C1 segment of cervical spinal cord (tissue), 14 donors: Measurements from ENCODE around the gene TIMM44.
"Not testable (repeated sequence)": the region's sequence is repeated elsewhere in the genome, so short reads cannot be mapped to it uniquely, and the experiment has no call there.

ENCODE experiments used
- DNase-seq, 14 donors: peaks; one replicate each; lab custom pipeline; 2025; lab: John Stamatoyannopoulos, UW

Gene TIMM44

DNA sequence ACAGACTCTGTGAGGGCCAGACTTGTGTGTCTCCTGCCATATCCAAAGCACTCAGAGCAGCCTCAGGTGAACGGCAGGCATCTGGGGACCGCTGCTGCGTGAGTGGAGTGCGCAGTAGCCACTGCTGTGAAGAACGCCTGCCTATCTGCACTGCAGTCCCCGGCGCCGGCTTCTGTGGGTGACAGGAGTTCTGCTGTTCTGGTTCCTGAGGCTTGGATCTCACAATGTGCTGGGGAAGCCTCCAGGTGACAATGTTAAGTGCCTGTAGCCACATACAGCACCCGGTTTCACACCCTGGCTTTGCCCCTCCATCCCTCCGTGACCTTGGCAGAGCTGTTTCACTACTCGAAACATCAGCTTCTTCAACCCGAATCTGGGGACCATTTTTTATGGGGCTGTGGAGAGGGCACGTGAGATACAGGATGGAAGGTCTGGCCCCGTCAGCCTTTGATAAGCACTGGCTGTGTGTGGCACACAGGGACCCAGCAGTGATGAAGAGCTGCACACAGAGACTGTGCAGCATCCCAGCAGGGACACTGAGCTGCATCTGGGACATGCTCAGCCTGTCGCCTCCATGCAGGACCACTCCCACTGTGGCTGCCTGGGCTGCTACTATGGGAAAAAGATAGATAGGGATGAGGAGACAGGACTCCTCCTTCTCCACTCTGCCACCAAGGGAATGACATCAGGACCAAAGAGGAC, 33.7 kb upstream of the TIMM44 start:
- DNase-seq, result no peak

DNA sequence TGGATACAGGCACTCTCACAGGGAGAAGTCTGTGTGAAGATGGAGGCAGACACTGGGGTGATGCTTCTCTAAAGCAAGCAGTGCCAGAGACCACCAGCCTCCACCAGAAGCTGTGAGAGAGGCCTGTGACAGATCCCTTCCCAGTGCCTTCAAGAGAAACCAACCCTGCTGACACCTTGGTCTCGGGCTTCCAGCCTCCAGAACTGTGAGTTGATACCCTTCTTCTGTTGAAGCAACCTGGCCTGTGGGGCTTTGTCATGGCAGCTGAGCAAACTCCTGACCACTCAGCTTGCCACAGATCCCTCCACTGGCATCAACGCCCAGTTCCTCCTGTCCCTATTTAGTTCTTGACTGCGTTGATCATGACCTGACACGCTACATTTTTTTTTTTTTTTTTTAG, 33.0 kb upstream of the TIMM44 start:
- no peak for DNase-seq

DNA sequence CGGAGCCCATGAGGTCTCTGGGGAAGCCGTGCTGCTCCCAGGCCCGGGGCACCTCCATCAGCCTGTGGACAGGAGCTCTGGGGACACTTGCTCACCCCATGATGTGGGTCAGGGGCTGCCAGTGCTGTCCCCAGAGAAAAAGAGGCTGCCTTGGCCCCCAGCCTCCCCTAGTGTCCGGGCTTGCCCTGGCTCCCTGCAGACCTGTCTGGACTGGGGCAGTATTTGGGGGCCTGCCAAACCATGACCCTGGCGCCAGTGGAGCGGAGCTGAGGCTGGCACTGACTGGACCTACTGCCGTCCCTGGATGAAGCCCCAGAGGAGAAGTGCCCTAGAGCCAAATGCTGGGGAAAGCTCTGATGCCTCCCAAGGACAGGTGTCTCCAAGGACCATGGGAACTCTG, 31.6 kb upstream of the TIMM44 start:
- peak in 11 of 14 donors; percentile 17 to 94 (median 68) for DNase-seq

DNA sequence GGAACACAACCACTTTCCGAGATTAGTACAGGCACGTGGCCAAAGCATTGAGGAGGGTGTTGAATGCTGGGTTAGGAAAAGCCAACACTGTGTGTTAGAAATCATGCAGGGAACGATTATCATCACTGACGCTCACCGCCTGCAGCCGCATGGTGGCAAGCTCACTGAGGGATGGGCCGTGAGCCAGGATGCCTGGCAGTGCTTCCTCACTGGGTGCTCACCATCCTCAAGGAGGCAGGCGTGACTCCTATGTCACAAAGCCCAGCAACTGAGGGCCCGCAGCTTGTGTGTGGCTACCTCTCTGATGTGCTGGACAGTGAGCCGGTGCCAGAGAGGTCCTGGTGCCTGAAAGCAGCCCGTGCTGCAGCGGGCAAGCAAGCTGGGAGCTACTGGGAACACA, 30.4 kb upstream of the TIMM44 start:
- DNase-seq, result peak in 9 of 14 donors; percentile 13 to 81 (median 23)

DNA sequence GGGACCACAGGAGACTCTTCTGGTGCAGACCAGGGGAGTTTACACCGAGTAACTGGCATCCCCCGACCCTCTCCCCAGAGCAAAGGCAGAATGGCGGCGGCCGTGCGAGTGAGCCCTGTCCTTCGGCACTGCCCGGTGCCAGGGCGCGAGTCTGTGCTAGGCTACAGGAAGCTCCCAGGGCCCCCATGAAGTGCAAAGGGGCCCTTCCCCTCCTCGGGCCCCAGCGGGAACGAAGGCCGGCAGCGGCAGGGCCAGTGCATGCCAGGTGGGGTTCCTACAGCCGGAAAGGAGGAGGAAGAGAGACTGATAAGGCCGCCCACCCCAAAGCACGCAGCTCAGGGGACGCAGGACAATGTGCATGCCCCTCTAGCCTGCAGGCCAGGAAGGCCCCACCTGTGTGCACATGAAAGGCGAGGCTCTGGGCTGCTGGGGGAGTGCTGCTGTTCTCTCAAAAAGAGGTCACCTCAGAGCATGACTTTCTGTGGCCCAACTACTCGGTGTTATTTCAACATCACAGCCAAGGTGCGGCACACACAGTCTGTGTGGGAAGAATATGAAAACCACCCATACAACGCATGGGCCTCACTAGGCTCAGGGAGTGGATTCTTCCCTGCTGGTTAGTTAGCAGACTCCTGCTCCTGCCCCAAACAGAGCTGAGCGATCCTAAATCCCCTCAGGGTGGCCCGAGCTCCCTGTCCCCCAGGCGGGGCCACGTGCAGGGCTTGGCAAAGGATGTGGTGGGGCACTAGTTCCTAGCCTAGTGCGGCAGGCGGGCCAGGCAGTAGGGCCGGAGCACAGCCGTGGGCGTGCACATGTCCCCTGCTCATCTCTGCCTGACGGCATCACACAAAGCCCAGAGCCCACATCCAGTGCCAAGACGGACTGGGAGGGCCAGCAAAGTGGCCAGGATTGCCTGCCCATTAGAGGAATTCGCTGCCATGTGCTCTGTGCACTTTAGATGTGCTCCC, 28.4 kb upstream of the TIMM44 start:
- peak in 4 of 14 donors; percentile 5 to 50 (median 22) for DNase-seq

DNA sequence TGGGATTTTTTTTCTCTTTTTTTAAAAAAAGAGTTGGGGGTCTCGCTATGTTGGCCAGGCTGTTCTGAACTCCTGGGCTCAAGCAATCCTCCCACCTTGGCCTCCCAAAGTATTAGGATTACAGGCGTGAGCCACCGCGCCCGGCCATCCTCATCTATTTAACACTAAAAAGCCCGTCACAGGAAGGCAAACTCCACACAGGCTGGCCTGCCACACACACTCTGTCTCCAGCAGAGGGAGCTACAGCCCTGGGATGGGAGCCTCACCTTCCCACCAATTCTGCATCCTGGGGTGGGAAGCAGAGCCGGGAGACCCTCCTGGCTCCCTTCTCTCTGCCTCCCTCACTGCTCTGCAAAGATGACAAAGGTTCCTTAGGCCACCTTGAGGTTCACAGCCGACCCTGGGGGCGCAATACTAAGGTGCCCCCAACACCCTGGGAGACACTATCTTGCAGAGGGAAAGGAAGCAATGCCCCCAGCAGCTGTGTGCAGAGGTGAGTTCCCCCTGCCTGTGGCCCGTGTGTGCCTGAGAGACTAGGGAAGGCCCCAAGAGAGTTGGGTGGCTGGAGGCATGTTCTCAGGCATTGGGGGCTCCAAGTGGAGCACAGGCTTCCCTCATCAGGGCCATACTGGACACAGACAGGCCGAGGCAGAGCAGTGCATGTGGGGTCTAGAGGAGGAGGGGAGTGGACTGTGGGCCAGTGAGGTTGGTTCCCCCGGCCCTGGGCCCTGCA, 27.4 kb upstream of the TIMM44 start:
- peak in 2 of 14 donors; percentile 3 to 19 for DNase-seq

DNA sequence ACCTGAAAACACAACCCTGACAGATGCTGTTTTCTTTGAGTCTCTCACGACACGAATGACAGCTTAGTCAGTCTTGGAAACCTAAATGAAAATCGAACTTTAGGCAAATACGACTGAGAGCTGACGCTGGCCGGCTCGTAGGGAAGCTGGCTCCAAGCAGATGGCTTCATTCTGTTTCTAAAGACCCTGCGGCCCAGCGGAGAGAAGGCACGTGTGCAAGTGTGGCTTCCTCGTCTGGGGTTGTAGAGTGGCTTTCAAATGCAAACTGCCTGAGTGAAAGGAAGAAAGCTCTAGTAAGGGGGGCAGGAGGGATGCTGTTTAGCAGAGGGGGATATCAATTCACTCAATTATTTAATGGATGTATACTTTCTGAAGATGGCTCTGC, 26.1 kb upstream of the TIMM44 start:
- no peak for DNase-seq

DNA sequence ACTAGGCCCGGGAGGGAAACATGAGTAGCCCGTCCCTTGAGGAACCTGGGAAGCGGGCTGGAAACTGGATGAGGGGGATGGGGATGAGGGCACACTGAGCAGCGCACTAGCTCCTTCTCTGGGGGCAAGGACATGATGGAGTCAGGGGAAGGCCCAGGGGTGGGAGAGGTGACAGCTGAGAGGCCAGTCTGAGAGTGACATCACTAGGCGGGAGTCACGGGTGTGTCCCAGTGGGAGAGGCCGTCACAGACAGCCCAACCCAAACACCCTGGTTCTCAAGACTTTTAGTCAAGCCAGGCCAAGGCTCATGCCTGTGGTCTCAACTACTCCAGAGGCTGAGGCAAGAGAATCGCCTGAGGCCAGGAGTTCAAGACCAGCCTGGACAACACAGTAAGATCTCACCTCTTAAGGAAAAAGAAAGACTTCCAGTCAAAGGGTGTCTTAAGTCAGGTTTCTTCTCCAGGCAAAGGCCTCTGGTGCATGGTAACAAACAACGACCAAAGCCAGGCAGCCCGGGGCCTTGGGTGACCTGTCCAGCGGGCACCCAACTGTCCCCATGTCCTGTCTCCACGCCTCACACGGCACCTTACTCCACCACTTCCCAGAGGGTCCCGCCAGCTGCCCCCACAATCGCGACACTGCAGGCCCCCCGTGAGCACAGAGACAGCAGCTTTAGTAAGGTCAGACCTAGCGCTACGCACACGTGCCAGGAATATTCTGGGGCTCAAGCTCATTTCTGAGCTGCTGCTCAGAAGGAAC, 25.5 kb upstream of the TIMM44 start:
- DNase-seq, result no peak

DNA sequence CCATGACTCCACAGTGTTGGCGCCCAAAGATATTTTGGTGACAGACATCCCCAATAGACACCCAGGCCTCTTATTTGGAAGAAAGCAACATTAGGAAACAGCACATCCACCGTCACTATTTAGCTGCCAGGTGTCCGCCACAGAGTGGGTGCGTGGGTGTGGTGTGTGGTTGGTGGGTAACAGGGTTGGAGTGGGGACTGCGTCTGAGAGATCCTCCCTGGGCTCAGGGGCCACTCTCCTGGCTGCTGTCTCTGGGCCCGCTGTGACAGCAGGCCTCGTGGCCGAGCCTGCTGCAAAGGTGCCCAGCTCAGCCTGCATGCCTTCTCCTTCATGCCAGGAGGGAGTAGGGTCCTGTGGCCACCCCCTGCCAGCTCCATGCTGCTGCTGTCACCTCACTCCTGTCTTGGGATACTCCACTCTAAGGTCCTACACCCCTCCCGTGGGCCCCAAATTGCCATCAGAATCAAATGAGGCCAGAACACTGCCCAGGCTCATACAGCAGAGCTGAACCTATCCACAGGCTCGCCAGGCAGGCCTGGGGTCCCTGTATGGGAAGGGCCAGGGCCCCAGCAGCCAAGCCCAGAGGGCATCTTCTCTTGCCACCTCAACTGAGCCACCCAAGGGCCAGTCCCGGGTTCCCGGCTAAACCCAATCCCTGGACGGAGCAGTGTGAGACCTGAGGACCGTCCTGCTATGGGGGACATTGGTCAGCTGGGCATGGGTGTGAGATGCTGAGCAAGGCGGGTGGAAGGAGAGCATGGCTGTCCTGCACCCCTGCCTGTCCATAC, 24.7 kb upstream of the TIMM44 start:
- no peak for DNase-seq

DNA sequence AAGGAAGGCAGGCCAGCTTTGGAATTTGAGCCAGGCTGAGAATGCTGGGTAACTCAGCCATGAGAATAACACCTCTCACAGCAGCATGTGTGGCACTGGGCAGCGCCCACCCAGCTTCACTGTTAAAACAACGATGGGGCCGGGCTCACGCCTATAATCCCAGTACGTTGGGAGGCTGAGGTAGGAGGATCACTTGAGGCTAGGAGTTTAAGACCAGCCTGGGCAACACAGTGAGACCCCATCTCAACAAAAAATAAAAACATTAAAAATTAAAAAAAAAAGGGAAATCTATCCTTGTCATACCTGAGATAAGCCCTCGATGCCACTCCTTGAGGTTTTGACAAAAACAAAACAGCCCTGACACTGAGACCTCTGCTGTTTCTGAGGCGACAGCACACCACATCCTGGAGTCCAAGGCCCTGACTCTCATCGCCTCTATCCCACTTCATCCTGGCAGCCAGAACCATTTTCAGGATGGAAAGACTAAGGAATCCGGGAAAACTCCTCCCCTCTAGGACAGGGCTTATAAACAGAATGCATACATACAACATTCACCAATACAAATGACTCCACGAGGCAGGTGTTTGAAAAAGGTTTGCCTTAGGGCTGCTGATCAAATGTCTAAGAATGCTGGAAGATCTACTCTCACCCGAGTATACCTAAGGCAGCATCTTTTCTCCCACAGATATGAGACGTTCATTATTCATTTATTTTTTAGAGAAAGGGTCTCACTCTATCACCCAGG, 22.6 kb upstream of the TIMM44 start:
- no peak for DNase-seq

DNA sequence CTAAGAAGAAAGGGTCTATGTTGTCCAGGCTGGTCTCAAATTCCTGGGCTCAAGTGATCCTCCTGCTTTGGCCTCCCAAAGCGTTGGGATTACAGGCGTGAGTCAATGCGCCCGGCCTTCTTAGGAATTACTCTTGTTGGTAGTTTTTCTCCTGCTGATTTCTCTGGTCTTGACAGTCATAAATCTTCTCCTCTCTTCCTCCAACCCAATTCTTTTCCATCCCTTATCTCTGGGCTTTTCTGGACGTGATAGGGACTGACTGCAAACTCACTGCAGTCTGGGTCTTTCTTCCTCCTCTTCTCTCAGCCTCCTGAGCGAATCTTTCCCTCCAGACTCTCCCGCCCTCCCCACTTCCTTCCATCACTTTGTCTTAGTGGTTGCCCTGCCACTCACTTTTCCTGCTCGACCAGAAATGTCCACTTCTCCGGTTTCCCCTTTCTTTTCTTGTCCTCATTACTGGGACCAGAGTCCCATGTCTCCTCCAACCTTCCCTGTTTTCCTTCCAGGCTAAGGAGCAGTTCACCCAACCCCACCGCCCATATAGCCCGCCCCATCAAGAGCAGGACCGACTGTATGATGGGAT, 21.9 kb upstream of the TIMM44 start:
- no peak for DNase-seq

DNA sequence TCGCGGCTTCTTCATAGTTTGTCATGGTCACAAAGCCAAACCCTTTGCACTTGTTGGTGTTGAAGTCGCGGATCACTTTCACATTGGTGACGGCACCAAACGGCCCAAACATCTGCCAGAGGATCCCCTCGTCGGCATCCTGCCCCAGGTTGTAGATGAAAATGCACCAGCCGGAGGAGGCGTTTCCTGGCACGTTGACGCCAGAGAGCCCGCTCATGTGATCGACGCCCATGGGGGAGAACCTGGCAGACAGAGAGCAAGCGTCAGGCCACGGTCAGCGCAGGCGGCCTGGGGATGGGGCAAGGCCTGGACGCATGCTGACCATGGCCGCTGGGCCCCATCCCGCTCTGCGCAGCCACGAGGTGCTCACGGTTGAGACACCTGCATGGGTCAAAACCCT, 20.1 kb upstream of the TIMM44 start:
- DNase-seq, result no peak

DNA sequence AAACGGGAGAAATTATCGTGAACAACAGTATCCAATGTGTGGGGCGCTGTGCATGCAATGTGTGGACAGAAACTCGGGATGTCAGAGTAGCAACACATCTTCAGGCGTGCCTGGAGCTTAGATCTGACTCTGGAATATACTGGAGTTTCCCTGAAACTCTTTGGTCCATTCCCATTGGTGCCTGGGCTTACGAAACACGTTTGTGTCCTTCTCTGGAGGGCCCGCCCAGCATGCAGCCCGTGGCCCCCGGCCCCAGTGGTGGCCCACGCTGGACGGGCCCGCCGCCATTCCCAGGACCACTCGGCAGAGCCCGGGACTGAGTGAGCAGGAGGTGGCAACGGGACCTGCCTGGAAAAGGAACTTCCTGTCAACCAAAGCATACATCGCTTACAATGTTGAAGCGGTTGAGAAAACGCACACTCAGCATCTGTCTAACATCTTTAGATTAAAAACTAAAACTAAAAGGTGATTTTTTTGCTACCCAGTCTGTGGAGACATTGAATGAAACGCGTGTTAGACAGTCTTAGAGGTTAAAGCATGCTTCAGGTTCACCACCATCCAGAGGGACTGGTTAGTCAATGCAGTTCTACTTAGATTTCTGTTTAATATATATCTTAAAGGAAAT, 19.3 kb upstream of the TIMM44 start:
- DNase-seq, result no peak

DNA sequence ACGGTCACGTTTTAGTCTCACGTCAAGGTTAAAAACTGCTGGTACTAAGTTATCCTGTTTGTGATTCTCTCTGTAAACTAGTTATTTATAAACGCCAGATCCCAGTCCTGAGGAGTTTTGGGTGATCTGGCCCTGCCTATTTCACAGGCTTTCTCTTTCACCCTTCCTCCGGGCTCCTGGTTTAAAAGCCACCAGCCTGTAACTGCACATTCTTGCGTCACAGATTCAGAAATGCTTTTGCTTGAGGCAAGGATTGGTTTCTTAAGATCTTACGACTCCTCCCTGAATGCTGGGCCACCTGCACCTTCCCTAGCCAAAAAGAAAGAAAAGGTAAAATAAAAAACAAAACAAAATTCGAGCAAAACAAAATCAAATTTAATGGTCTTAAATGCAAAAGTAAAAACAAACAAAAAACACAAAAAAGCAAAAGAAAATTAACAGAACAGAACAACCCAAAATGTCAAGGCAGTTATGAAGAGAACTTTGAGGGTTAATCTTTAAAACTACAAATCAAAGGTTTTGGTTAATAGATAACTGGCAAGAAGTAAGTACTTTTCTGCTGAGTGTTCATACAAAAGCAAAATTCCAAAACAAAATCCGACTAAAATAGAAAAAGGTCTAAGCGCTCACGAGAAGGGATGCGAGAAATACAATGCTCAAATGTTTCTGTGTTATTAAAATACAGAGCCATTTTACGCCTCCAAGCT, 18.6 kb upstream of the TIMM44 start:
- no peak for DNase-seq

DNA sequence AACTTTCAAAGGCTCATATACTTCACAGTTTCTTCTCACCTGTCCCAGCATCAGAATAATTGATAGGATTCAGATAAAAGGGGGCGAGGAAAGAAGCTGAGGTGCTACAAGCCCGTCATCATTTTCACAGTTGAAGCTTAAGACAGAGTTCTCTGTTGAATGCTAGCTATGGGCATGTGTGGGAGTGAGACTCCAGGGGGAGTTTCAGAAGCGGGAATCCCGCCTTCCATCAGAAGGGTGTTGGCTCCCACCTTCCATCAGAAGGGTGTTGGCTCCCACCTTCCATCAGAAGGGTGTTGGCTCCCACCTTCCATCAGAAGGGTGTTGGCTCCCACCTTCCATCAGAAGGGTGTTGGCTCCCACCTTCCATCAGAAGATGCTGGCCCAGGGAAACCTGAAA, 17.6 kb upstream of the TIMM44 start:
- DNase-seq, result not testable (repeated sequence)

DNA sequence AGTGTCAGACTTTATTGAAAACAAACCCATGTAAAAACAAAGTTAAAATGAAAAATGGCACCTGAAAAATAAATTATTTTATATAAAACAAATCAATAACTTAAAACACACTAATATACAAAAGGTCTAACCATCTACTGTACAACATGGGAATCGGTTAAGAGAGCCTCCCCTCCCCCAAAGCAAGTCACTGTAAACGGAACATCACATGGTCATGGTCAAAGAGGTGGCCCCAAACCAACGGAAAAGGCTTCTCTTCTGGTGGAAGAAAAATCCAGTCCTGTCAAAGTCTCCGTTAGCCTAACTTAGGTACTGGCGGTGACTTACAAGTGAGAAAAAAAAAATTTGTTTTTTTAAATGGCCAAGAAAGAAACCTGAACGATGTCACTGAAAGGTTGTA, 15.7 kb upstream of the TIMM44 start:
- no peak for DNase-seq

DNA sequence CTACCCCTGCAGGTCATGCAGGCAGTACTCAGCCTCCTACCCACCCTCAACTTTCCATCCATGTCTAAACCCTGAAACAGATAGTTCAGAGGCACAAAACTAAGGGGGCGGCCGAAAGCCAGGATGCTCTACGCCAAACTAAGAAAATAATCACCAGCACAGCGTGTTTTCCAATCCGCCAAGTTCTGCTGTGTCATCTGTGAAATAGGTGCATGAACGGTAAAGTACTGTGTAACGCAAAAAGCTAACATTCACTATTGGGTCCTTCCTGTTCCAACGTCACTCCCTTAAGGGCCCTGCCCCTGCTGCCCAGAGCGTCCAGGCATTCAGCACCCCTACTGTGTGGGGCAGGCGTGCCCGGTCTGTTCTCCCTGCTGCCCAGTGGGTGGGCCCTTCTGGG, 12.2 kb upstream of the TIMM44 start:
- DNase-seq, result no peak

DNA sequence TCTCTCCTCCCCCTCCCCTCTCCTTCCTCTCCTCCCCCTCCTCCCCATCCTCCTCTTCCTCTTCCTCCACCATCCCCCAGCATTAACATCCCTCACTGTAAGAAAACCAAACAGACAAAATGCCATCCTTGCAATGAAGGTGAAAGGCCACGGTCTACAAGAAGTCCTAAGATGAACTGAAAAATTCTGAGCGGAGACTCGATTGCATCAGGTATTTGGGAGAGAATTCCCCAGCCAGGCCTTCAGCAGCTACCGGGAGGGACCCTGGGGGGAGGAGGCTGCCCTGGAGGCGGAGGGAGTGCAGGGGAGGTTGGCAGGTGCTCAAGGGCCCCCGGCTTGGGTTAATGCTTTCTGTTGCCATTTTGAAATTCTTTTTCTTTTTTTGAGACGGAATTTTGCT, 10.1 kb upstream of the TIMM44 start:
- DNase-seq, result no peak
